ENCODE results near the gene RSPO3. TPM values are rescaled to one million over a fixed set of nuclear protein-coding genes. Genes with fewer than 3 reads are reported as not detected.

Gene RSPO3
- total RNA-seq, 4 donors from 2014 or later: 23.5 to 70.6 (median 45.0) TPM

DNA sequence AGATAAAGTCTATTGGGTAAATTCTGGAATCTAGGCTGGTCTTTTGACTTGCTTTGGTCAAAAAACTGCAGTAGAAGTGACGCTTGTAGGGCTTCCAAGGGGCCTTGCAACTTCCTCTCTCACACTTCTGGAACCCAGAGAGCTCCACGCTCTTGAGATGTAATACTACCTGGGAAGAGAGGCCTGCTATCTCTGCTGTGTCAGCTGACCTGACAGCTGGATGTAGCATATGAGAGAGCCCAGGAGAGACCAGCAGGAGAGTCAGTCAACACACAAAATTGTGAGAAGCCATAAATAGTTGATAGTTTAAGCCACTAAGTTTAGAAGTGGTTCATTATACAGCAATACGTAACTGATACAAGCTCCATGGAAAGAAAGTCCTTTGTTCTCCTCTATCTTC, 7.8 kb upstream of the RSPO3 start:
- DNase-seq: no peak
- no peak overlapping the region for H3K27ac ChIP-seq
- no peaks in the 10 kb centered on the region for H3K4me1 ChIP-seq
- no peaks in the 10 kb centered on the region for H3K36me3 ChIP-seq
- intact Hi-C loops (cut with DNase I; ENCODE audit: low total_unique reads): no loop called here
- H3K4me3 ChIP-seq: no peak overlapping the region
- TF ChIP-seq CTCF (IDR thresholded peaks at IDR 0.05) (no peak), POLR2A (IDR thresholded peaks at IDR 0.05) (no peak)
- no peaks in the 10 kb centered on the region for H3K9me3 ChIP-seq
- H3K27me3 ChIP-seq: no peaks in the 10 kb centered on the region

DNA sequence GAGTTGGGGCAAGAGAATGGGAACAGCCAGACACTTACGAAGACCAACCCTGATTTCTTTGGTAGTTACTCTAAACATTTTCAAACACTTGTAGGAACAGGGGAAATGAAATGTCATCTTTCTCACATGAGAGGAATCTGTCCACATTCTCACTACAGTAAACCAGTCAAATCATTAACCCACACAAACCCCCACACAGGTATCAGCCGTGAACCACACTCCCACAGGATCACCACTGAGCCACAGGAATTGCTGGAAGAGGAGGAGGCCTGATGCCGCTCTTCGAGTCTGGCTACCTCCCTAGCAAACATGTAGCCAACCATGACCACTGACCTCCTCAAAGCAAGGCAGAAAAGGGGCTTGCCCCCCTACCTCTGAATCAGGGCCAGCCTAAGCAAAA, 6.9 kb upstream of the RSPO3 start:
- Histone ChIP-seq H3K4me3 (no peak overlapping the region), H3K27ac (no peak overlapping the region), H3K36me3 (no peaks in the 10 kb centered on the region), H3K27me3 (no peaks in the 10 kb centered on the region), H3K9me3 (no peaks in the 10 kb centered on the region), H3K4me1 (no peaks in the 10 kb centered on the region)
- intact Hi-C loops (cut with DNase I; ENCODE audit: low total_unique reads): no loop called here
- no peak for TF ChIP-seq CTCF (IDR thresholded peaks at IDR 0.05)
- TF ChIP-seq POLR2A (IDR thresholded peaks at IDR 0.05): no peak
- no peak for DNase-seq

- TF ChIP-seq CTCF (IDR thresholded peaks at IDR 0.05): no peak
- no peak for TF ChIP-seq POLR2A (IDR thresholded peaks at IDR 0.05)
- intact Hi-C loops (cut with DNase I; ENCODE audit: low total_unique reads): no loop called here
- Histone ChIP-seq H3K9me3 (no peaks in the 10 kb centered on the region), H3K4me3 (no peak overlapping the region), H3K4me1 (no peaks in the 10 kb centered on the region), H3K27me3 (no peaks in the 10 kb centered on the region), H3K27ac (peak overlapping the region in 1 of 2 donors; percentile 95), H3K36me3 (no peaks in the 10 kb centered on the region)
- DNase-seq: no peak
Measured at GRCh38 chr6:127114214-127114760, 4.2 kb upstream of the RSPO3 start.

DNA sequence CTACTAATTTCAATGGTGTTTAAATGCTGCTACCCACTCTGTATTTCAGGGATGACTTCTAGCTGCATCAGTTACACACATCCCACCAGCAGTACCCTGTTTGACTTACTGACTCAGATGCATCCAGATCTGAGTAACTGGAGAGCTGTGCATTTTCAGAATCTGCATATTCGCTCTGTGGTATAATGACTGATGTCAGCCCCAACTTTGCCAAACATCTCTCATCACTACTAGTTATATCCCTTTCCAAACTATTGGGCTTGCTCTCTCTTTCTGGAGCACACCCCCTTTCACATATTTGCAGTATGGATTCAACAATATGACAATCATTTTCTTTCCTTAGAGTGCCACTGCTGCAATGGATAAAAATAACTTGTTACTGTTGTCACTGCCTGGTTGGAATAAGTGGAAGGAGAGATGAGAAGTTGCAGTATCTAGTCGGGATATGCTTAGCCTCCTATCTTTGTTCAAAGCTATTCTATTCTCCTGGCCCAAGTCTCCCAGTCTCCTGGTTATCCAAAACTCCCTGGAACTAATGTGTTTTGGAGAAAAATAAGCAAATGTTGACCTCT, 3.3 kb upstream of the RSPO3 start:
- intact Hi-C loops (cut with DNase I; ENCODE audit: low total_unique reads): no loop called here

More for the DNA sequence above, 3.3 kb upstream of the RSPO3 start:
- Histone ChIP-seq H3K27ac (peak overlapping the region; percentile 91 to 95), H3K4me3 (no peak overlapping the region), H3K4me1 (no peaks in the 10 kb centered on the region), H3K36me3 (no peaks in the 10 kb centered on the region), H3K9me3 (no peaks in the 10 kb centered on the region), H3K27me3 (no peaks in the 10 kb centered on the region)
- TF ChIP-seq POLR2A (IDR thresholded peaks at IDR 0.05) (no peak), CTCF (IDR thresholded peaks at IDR 0.05) (no peak)
- DNase-seq: no peak

Measured in uterus (tissue), 4 donors.